ENCODE data around the gene ITGB2. TPM values are rescaled to one million over a fixed set of nuclear protein-coding genes. Genes with fewer than 3 reads are reported as not detected.

The ITGB2 gene
- total RNA-seq, 1 donor from 2014 or later = 35.1 TPM

DNA sequence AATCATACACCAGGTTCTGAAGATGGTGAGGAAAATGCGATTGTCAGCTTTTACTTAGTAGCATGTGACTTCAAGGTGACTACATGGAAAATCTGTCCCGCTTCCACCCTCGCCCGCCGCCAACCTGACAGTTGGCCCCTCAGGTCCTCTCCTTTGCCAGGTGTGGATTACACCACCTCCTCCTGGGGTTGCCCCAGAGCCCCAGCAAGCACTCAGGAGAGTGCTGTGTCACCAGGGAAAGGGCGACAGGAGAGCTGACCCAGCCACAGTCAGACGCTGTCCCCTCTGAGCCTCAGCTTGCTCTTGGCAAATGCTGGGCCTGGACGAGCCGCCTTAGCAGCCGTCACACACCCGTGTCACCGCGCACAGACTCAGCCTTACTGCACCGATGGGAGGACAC is 65.1 kb downstream of the ITGB2 start:
- Histone ChIP-seq H3K27ac (no peak overlapping the region), H3K27me3 (no peaks in the 10 kb centered on the region), H3K36me3 (peaks cover 0 to 65% of the 10 kb centered on the region in 2 donors), H3K9me3 (no peaks in the 10 kb centered on the region), H3K4me3 (no peak overlapping the region), H3K4me1 (peaks cover 11% of the 10 kb centered on the region)
- DNase-seq (ENCODE audit: extremely low spot score in 2 of 2) = no peak
- no peak for TF ChIP-seq POLR2A (IDR thresholded peaks at IDR 0.05)
- TF ChIP-seq POLR2AphosphoS5 (IDR thresholded peaks at IDR 0.05; ENCODE audit: insufficient read depth in 1 of 2, low read depth in 1 of 2) = no peak
- TF ChIP-seq, protein P1, sequence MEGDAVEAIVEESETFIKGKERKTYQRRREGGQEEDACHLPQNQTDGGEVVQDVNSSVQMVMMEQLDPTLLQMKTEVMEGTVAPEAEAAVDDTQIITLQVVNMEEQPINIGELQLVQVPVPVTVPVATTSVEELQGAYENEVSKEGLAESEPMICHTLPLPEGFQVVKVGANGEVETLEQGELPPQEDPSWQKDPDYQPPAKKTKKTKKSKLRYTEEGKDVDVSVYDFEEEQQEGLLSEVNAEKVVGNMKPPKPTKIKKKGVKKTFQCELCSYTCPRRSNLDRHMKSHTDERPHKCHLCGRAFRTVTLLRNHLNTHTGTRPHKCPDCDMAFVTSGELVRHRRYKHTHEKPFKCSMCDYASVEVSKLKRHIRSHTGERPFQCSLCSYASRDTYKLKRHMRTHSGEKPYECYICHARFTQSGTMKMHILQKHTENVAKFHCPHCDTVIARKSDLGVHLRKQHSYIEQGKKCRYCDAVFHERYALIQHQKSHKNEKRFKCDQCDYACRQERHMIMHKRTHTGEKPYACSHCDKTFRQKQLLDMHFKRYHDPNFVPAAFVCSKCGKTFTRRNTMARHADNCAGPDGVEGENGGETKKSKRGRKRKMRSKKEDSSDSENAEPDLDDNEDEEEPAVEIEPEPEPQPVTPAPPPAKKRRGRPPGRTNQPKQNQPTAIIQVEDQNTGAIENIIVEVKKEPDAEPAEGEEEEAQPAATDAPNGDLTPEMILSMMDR (IDR thresholded peaks at IDR 0.05) = no peak
- intact Hi-C loops (cut with DNase I) = no loop called here

DNA sequence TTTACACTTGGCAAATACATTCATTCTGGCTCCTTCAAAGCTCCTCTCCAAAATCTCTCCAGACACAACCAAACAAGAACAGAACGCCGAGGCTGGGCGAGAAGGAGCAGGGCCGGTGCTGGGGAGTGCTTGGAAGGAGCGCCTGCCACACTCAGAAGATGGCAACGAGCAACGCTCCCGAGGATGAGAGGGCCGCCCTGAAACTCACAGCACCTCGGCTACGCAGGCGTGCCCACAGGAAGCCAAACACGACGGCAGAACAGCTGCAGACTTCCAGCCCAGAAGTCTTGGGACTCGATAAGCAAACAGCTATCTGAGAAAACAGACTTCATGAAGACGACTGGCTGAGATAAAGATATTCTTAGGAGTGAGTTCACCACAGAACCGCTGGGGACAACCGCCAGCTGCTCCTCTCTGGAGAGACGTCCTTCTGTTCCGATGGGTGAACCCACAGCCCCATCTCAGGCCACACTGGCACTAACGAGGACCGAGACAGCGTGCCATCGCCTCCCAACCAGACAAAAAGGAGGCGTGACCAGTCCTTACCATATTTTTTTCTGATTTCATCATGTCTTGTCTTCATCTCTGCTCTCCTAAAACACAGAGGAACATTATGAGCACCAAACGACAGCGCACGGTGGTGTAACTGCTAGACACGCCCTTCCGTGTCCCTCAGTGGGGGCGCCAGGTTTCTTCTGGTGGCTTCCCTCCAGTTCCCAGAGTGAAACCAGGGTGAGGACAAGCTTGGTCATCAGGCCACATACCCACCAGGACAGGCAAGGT is 65.8 kb downstream of the ITGB2 start:
- peaks cover 11% of the 10 kb centered on the region for H3K4me1 ChIP-seq
- intact Hi-C loops (cut with DNase I) = no loop called here
- no peak overlapping the region for H3K4me3 ChIP-seq
- H3K27ac ChIP-seq = no peak overlapping the region
- peaks cover 0 to 67% of the 10 kb centered on the region in 2 donors for H3K36me3 ChIP-seq
- H3K27me3 ChIP-seq = no peaks in the 10 kb centered on the region
- TF ChIP-seq POLR2A (IDR thresholded peaks at IDR 0.05) (no peak), POLR2AphosphoS5 (IDR thresholded peaks at IDR 0.05; ENCODE audit: insufficient read depth in 1 of 2, low read depth in 1 of 2) (no peak)
- TF ChIP-seq, protein P1 (IDR thresholded peaks at IDR 0.05) = no peak
- no peak for DNase-seq (ENCODE audit: extremely low spot score in 2 of 2)
- no peaks in the 10 kb centered on the region for H3K9me3 ChIP-seq

DNA sequence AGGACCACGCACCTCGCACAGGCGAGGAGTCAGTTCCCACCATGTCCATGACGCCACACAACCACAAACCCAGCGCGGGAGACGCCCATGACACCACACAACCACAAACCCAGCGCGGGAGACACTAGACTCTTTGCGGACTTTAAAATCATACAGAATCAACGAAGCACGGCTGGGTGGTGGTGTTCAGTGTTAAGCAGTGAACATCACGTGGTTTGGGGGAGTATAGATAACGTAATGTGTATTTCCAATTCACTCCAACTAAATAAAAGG is 66.4 kb downstream of the ITGB2 start:
- DNase-seq (ENCODE audit: extremely low spot score in 2 of 2) = no peak
- no peak overlapping the region for H3K4me3 ChIP-seq
- no peak overlapping the region for H3K27ac ChIP-seq
- peaks cover 11% of the 10 kb centered on the region for H3K4me1 ChIP-seq
- no peaks in the 10 kb centered on the region for H3K27me3 ChIP-seq
- H3K9me3 ChIP-seq = no peaks in the 10 kb centered on the region
- TF ChIP-seq POLR2AphosphoS5 (IDR thresholded peaks at IDR 0.05; ENCODE audit: insufficient read depth in 1 of 2, low read depth in 1 of 2) = no peak
- TF ChIP-seq, protein P1 (IDR thresholded peaks at IDR 0.05) = no peak
- no peak for TF ChIP-seq POLR2A (IDR thresholded peaks at IDR 0.05)
- intact Hi-C loops (cut with DNase I) = no loop called here
- H3K36me3 ChIP-seq = peaks cover 0 to 67% of the 10 kb centered on the region in 2 donors

DNA sequence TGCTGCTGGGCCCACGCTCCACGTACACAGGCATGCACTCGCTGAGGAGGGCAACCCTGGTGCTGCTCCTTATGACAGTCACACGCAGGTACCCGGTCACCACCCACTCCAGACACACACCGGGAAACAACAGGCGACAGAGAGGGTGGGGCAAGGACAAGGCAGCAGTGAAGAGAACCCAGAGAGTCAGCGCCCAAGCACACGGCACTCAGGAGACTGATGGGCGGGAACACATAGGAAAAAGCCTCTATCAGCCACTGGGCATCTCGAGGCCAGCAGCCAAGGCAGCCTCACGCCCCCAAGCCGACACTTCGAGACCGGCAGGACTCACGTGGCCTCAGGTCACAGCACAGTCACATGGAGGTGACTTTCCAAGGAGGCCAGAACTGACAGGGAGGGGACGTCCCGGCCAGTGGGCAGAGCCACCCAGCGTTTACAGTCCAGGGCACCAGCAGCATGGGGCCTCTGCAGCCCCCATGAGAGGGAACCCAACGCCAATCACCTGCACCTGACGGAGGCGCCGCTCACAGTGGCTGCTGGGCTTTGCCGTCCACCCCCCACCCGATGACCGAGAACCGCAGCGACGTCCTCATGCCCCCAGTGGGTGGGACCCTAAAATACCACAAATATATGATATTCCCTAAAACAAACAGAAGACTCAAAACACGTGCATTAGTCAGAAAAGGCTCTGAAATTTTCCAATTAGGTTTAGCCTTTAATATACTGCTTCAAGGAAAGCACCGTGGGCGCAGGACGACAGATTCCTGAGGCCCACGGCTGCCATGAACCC is 66.9 kb downstream of the ITGB2 start:
- DNase-seq (ENCODE audit: extremely low spot score in 2 of 2) = no peak
- H3K9me3 ChIP-seq = no peaks in the 10 kb centered on the region
- no peak overlapping the region for H3K4me3 ChIP-seq
- H3K27ac ChIP-seq = no peak overlapping the region
- H3K27me3 ChIP-seq = no peaks in the 10 kb centered on the region
- peaks cover 7% of the 10 kb centered on the region for H3K4me1 ChIP-seq
- TF ChIP-seq, protein P1 (IDR thresholded peaks at IDR 0.05) = no peak
- TF ChIP-seq POLR2A (IDR thresholded peaks at IDR 0.05) (no peak), POLR2AphosphoS5 (IDR thresholded peaks at IDR 0.05; ENCODE audit: insufficient read depth in 1 of 2, low read depth in 1 of 2) (no peak)
- peaks cover 0 to 67% of the 10 kb centered on the region in 2 donors for H3K36me3 ChIP-seq
- intact Hi-C loops (cut with DNase I) = no loop called here
